ENCODE measurements around the gene STRN3.
"Not testable (repeated sequence)": the region's sequence is repeated elsewhere in the genome, so short reads cannot be mapped to it uniquely, and the experiment has no call there.

GRCh38 chr14:30967364-30968098 is 58.6 kb downstream of the STRN3 start:
- not testable (repeated sequence) for TF ChIP-seq CTCF (IDR thresholded peaks at IDR 0.05; ENCODE audit: low read depth, low read length, poor library complexity, severe bottlenecking); EZH2phosphoT487 (IDR thresholded peaks at IDR 0.05; ENCODE audit: borderline replicate concordance, low read length)
